GM23338 (cell line): ENCODE data around the gene MYO5A. TPM values are rescaled to one million over a fixed set of nuclear protein-coding genes. Genes with fewer than 3 reads are reported as not detected.

Experiments
- ATAC-seq: fragments of 200-7000 bp; cut with Tn5 transposase; 3 replicates; pipeline ENCODE4 v1.9.1; 2020
- DNase-seq: peaks from one replicate; pipeline ENCODE4 v3.0.0-alpha.2; 2015; ENCODE audit warnings: low spot score
- H2AFZ ChIP-seq: fragments of 200-600 bp; sonication (generic); 2 replicates; pipeline ENCODE4 v1.8.0; 2016; ENCODE audit warnings: antibody characterized with exemption, mild to moderate bottlenecking, moderate library complexity
- H3F3A ChIP-seq: fragments of 200-600 bp; sonication (generic); replicated peaks from 2 replicates; pipeline ENCODE4 v1.8.0; 2017; ENCODE audit warnings: antibody characterized with exemption, mixed run types, low read depth
- H3K27ac ChIP-seq: fragments of 200-600 bp; sonication (generic); 2 replicates; pipeline ENCODE4 v1.6.1; 2016; ENCODE audit warnings: low read depth
- H3K27me3 ChIP-seq: fragments of 200-600 bp; sonication (generic); 2 replicates; pipeline ENCODE4 v1.8.0; 2016; ENCODE audit warnings: mild to moderate bottlenecking, mixed run types, moderate library complexity; ENCODE audit not compliant: insufficient read depth
- H3K36me3 ChIP-seq: fragments of 200-600 bp; sonication (generic); 2 replicates; pipeline ENCODE4 v1.8.0; 2016; ENCODE audit warnings: mild to moderate bottlenecking; ENCODE audit not compliant: insufficient read depth
- H3K4me1 ChIP-seq: fragments of 200-600 bp; sonication (generic); 2 replicates; pipeline ENCODE4 v1.8.0; 2016; ENCODE audit warnings: mild to moderate bottlenecking, moderate library complexity; ENCODE audit not compliant: insufficient read depth
- H3K4me2 ChIP-seq: fragments of 200-600 bp; sonication (generic); 2 replicates; pipeline ENCODE4 v1.7.1; 2017; ENCODE audit warnings: mixed run types
- H3K4me3 ChIP-seq: fragments of 200-600 bp; sonication (generic); 2 replicates; pipeline ENCODE4 v1.6.1; 2016; ENCODE audit warnings: mixed run types
- H3K79me2 ChIP-seq: fragments of 200-600 bp; sonication (generic); replicated peaks from 2 replicates; pipeline ENCODE4 v1.8.0; 2017; ENCODE audit warnings: mild to moderate bottlenecking; ENCODE audit not compliant: insufficient read depth
- H3K9me2 ChIP-seq: fragments of 200-600 bp; sonication (generic); 2 replicates; pipeline ENCODE4 v1.8.0; 2017; ENCODE audit not compliant: insufficient read depth
- H4K20me1 ChIP-seq: fragments of 200-600 bp; sonication (generic); replicated peaks from 2 replicates; pipeline ENCODE4 v1.8.0; 2017; ENCODE audit warnings: mild to moderate bottlenecking; ENCODE audit not compliant: insufficient read depth
- H3K27ac Mint-ChIP-seq: 2 replicates; pipeline ENCODE4 v1.8.0; 2020; ENCODE audit warnings: inconsistent platforms, mild to moderate bottlenecking, moderate library complexity, mixed read lengths
- H3K27me3 Mint-ChIP-seq: 3 replicates; pipeline ENCODE4 v1.8.0; 2022; ENCODE audit warnings: low read depth, mild to moderate bottlenecking, moderate library complexity, mixed read lengths, inconsistent platforms; ENCODE audit not compliant: insufficient read depth, poor library complexity
- H3K36me3 Mint-ChIP-seq: 3 replicates; pipeline ENCODE4 v1.8.0; 2021; ENCODE audit warnings: low read depth, mild to moderate bottlenecking, inconsistent platforms, moderate library complexity, mixed read lengths
- H3K4me1 Mint-ChIP-seq: 3 replicates; pipeline ENCODE4 v1.8.0; 2020; ENCODE audit warnings: mild to moderate bottlenecking, inconsistent platforms, mixed read lengths
- H3K4me3 Mint-ChIP-seq: 3 replicates; pipeline ENCODE4 v1.8.0; 2021; ENCODE audit warnings: moderate library complexity, mild to moderate bottlenecking, inconsistent platforms, mixed read lengths
- H3K9me3 Mint-ChIP-seq: 3 replicates; pipeline ENCODE4 v1.8.0; 2020; ENCODE audit warnings: moderate library complexity, mild to moderate bottlenecking, inconsistent platforms, mixed read lengths
- CREB1 ChIP-seq: fragments of 250-450 bp; sonication (Bioruptor Pico); IDR thresholded peaks from 2 replicates; pipeline ENCODE4 v1.5.0; 2020; ENCODE audit warnings: low read depth, mild to moderate bottlenecking, moderate library complexity
- EZH2 ChIP-seq: fragments of 200-600 bp; sonication (generic); IDR thresholded peaks from one replicate; pipeline ENCODE4 v1.8.0; 2017; ENCODE audit warnings: antibody characterized with exemption, mild to moderate bottlenecking, low read depth; ENCODE audit not compliant: unreplicated experiment
- EZH2phosphoT487 ChIP-seq: fragments of 200-600 bp; sonication (generic); IDR thresholded peaks from one replicate; pipeline ENCODE4 v1.8.1; 2018; ENCODE audit warnings: antibody characterized with exemption; ENCODE audit not compliant: unreplicated experiment
- JUNB ChIP-seq: IDR thresholded peaks from one replicate; pipeline ENCODE4 v1.6.1; 2016; ENCODE audit warnings: antibody characterized with exemption; ENCODE audit not compliant: unreplicated experiment
- NANOG ChIP-seq: IDR thresholded peaks from 2 replicates; pipeline ENCODE4 v1.6.1; 2016; ENCODE audit warnings: antibody characterized with exemption, borderline replicate concordance
- POLR2AphosphoS5 ChIP-seq: IDR thresholded peaks from 2 replicates; pipeline ENCODE4 v1.6.1; 2016; ENCODE audit warnings: antibody characterized with exemption, low read depth
- STAT1 ChIP-seq: IDR thresholded peaks from one replicate; pipeline ENCODE4 v1.6.1; 2016; ENCODE audit warnings: antibody characterized with exemption; ENCODE audit not compliant: unreplicated experiment
- ZNF114 ChIP-seq: fragments of 250-450 bp; sonication (Bioruptor Pico); IDR thresholded peaks from 2 replicates; pipeline ENCODE4 v1.5.0; 2020; ENCODE audit warnings: mild to moderate bottlenecking, moderate library complexity
- ZNF331 ChIP-seq: fragments of 250-450 bp; sonication (Bioruptor Pico); IDR thresholded peaks from 2 replicates; pipeline ENCODE4 v1.5.0; 2020; ENCODE audit warnings: low read depth, mild to moderate bottlenecking, moderate library complexity
- polyA plus RNA-seq: library from polyadenylated mRNA; unstranded; fragments of >200 nt; fragmentation: Nextera tagmentation; extraction: Ambion mirVana; gene quantifications from 2 replicates; pipeline ENCODE4 v1.2.1, GENCODE V29; 2016
- total RNA-seq: library from RNA; depleted of rRNA; stranded (reverse); fragments of >200 nt; shearing (Covaris generic); gene quantifications from 2 replicates; pipeline ENCODE4 v1.2.3, GENCODE V29; 2014
- TF ChIP-seq, protein P1 (sequence below): IDR thresholded peaks from 2 replicates; pipeline ENCODE4 v1.6.1; 2016; ENCODE audit warnings: antibody characterized with exemption
- TF ChIP-seq, protein P2 (sequence below): IDR thresholded peaks from one replicate; pipeline ENCODE4 v1.6.1; 2018; ENCODE audit warnings: antibody characterized with exemption; ENCODE audit not compliant: unreplicated experiment
- TF ChIP-seq, protein P3 (sequence below): fragments of 250-450 bp; sonication (Bioruptor Pico); IDR thresholded peaks from 2 replicates; pipeline ENCODE4 v1.5.0; 2020; ENCODE audit warnings: mild to moderate bottlenecking, moderate library complexity
- TF ChIP-seq, protein P4 (sequence below), 2 experiments: fragments of 200-600 bp in 1 of 2; sonication (generic) in 1 of 2; conservative IDR thresholded peaks; 2 replicates each; pipeline versions ENCODE4 v1.5.1 to v1.6.1; 2016 to 2017; ENCODE audit warnings: antibody characterized with exemption in 2 of 2, low read depth in 2 of 2, mild to moderate bottlenecking in 2 of 2, moderate library complexity in 1 of 2

Gene MYO5A
- total and polyA plus RNA-seq, 2 experiments from 2014 or later = 5.7 to 31.8 TPM

DNA sequence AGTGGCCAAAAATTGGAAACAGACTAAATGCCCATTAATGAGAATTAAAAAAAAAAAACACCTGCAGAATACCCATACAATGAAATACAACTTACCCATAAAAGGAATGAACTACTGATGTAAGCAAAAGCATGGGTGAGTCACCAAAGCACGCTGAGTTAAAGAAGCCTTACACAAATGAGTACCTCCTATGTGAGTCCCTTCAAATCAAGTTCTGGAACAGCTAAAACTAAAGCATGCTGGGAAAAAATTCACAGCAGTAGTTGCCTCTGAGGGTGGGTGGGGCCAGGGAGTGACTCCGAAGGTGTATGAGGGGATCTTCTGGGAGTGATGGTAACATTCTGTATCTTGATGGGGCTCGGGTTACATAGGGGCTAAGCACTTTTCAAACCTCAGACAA is 244.5 kb downstream of the MYO5A start:
- no peaks in the 10 kb centered on the region for H3K4me1 ChIP-seq
- peaks cover 19% of the 10 kb centered on the region for H3K9me3 Mint-ChIP-seq
- no peak overlapping the region for H2AFZ ChIP-seq
- H3K27ac ChIP-seq = no peak overlapping the region
- no peak overlapping the region for H3K27ac Mint-ChIP-seq
- no peak overlapping the region for H3K4me2 ChIP-seq
- ATAC-seq (no peak), DNase-seq (no peak)
- peaks cover 11% of the 10 kb centered on the region for H3K4me1 Mint-ChIP-seq
- H3F3A ChIP-seq = no peaks in the 10 kb centered on the region
- H3K27me3 ChIP-seq = no peaks in the 10 kb centered on the region
- no peak overlapping the region for H3K4me3 ChIP-seq
- TF ChIP-seq, protein P1, sequence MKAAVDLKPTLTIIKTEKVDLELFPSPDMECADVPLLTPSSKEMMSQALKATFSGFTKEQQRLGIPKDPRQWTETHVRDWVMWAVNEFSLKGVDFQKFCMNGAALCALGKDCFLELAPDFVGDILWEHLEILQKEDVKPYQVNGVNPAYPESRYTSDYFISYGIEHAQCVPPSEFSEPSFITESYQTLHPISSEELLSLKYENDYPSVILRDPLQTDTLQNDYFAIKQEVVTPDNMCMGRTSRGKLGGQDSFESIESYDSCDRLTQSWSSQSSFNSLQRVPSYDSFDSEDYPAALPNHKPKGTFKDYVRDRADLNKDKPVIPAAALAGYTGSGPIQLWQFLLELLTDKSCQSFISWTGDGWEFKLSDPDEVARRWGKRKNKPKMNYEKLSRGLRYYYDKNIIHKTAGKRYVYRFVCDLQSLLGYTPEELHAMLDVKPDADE = no peak
- TF ChIP-seq EZH2 = no peak
- no peak for TF ChIP-seq POLR2AphosphoS5
- no peak for TF ChIP-seq CREB1 (CRISPR knock-in tag)
- TF ChIP-seq NANOG = no peak
- TF ChIP-seq, protein P2, sequence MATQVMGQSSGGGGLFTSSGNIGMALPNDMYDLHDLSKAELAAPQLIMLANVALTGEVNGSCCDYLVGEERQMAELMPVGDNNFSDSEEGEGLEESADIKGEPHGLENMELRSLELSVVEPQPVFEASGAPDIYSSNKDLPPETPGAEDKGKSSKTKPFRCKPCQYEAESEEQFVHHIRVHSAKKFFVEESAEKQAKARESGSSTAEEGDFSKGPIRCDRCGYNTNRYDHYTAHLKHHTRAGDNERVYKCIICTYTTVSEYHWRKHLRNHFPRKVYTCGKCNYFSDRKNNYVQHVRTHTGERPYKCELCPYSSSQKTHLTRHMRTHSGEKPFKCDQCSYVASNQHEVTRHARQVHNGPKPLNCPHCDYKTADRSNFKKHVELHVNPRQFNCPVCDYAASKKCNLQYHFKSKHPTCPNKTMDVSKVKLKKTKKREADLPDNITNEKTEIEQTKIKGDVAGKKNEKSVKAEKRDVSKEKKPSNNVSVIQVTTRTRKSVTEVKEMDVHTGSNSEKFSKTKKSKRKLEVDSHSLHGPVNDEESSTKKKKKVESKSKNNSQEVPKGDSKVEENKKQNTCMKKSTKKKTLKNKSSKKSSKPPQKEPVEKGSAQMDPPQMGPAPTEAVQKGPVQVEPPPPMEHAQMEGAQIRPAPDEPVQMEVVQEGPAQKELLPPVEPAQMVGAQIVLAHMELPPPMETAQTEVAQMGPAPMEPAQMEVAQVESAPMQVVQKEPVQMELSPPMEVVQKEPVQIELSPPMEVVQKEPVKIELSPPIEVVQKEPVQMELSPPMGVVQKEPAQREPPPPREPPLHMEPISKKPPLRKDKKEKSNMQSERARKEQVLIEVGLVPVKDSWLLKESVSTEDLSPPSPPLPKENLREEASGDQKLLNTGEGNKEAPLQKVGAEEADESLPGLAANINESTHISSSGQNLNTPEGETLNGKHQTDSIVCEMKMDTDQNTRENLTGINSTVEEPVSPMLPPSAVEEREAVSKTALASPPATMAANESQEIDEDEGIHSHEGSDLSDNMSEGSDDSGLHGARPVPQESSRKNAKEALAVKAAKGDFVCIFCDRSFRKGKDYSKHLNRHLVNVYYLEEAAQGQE = no peak
- TF ChIP-seq, protein P3, sequence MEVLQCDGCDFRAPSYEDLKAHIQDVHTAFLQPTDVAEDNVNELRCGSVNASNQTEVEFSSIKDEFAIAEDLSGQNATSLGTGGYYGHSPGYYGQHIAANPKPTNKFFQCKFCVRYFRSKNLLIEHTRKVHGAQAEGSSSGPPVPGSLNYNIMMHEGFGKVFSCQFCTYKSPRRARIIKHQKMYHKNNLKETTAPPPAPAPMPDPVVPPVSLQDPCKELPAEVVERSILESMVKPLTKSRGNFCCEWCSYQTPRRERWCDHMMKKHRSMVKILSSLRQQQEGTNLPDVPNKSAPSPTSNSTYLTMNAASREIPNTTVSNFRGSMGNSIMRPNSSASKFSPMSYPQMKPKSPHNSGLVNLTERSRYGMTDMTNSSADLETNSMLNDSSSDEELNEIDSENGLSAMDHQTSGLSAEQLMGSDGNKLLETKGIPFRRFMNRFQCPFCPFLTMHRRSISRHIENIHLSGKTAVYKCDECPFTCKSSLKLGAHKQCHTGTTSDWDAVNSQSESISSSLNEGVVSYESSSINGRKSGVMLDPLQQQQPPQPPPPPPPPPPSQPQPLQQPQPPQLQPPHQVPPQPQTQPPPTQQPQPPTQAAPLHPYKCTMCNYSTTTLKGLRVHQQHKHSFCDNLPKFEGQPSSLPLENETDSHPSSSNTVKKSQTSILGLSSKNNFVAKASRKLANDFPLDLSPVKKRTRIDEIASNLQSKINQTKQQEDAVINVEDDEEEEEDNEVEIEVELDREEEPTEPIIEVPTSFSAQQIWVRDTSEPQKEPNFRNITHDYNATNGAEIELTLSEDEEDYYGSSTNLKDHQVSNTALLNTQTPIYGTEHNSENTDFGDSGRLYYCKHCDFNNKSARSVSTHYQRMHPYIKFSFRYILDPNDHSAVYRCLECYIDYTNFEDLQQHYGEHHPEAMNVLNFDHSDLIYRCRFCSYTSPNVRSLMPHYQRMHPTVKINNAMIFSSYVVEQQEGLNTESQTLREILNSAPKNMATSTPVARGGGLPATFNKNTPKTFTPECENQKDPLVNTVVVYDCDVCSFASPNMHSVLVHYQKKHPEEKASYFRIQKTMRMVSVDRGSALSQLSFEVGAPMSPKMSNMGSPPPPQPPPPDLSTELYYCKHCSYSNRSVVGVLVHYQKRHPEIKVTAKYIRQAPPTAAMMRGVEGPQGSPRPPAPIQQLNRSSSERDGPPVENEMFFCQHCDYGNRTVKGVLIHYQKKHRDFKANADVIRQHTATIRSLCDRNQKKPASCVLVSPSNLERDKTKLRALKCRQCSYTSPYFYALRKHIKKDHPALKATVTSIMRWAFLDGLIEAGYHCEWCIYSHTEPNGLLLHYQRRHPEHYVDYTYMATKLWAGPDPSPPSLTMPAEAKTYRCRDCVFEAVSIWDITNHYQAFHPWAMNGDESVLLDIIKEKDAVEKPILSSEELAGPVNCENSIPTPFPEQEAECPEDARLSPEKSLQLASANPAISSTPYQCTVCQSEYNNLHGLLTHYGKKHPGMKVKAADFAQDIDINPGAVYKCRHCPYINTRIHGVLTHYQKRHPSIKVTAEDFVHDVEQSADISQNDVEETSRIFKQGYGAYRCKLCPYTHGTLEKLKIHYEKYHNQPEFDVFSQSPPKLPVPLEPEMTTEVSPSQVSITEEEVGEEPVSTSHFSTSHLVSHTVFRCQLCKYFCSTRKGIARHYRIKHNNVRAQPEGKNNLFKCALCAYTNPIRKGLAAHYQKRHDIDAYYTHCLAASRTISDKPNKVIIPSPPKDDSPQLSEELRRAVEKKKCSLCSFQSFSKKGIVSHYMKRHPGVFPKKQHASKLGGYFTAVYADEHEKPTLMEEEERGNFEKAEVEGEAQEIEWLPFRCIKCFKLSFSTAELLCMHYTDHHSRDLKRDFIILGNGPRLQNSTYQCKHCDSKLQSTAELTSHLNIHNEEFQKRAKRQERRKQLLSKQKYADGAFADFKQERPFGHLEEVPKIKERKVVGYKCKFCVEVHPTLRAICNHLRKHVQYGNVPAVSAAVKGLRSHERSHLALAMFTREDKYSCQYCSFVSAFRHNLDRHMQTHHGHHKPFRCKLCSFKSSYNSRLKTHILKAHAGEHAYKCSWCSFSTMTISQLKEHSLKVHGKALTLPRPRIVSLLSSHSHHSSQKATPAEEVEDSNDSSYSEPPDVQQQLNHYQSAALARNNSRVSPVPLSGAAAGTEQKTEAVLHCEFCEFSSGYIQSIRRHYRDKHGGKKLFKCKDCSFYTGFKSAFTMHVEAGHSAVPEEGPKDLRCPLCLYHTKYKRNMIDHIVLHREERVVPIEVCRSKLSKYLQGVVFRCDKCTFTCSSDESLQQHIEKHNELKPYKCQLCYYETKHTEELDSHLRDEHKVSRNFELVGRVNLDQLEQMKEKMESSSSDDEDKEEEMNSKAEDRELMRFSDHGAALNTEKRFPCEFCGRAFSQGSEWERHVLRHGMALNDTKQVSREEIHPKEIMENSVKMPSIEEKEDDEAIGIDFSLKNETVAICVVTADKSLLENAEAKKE = no peak
- TF ChIP-seq, protein P4, sequence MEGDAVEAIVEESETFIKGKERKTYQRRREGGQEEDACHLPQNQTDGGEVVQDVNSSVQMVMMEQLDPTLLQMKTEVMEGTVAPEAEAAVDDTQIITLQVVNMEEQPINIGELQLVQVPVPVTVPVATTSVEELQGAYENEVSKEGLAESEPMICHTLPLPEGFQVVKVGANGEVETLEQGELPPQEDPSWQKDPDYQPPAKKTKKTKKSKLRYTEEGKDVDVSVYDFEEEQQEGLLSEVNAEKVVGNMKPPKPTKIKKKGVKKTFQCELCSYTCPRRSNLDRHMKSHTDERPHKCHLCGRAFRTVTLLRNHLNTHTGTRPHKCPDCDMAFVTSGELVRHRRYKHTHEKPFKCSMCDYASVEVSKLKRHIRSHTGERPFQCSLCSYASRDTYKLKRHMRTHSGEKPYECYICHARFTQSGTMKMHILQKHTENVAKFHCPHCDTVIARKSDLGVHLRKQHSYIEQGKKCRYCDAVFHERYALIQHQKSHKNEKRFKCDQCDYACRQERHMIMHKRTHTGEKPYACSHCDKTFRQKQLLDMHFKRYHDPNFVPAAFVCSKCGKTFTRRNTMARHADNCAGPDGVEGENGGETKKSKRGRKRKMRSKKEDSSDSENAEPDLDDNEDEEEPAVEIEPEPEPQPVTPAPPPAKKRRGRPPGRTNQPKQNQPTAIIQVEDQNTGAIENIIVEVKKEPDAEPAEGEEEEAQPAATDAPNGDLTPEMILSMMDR (conservative IDR thresholded peaks at IDR 0.05; ENCODE audit: low read depth in 2 of 2) = no peak
- no peak for TF ChIP-seq ZNF114 (CRISPR knock-in tag)
- TF ChIP-seq ZNF331 (CRISPR knock-in tag) = no peak
- no peak for TF ChIP-seq EZH2phosphoT487
- TF ChIP-seq STAT1 = no peak
- no peak for TF ChIP-seq JUNB
- no peaks in the 10 kb centered on the region; the same call in 1 of the 2 replicates for H4K20me1 ChIP-seq
- H3K79me2 ChIP-seq = peaks cover 18% of the 10 kb centered on the region; the same call in 1 of the 2 replicates
- no peak overlapping the region; the same call in 2 of the 3 replicates for H3K4me3 Mint-ChIP-seq
- no peaks in the 10 kb centered on the region for H3K9me2 ChIP-seq
- H3K36me3 Mint-ChIP-seq = peaks cover 49% of the 10 kb centered on the region
- H3K36me3 ChIP-seq = peaks cover 12% of the 10 kb centered on the region; the same call in 1 of the 2 replicates
- H3K27me3 Mint-ChIP-seq = peaks cover 12% of the 10 kb centered on the region
